ENCODE results near the gene GPC5. TPM values are rescaled to one million over a fixed set of nuclear protein-coding genes. Genes with fewer than 3 reads are reported as not detected.

Gene GPC5
- total RNA-seq, 1 donor from 2014 or later: 10.2 TPM

GRCh38 chr13:91878491-91878890 is 480.1 kb downstream of the GPC5 start:
- TF ChIP-seq CTCF (IDR thresholded peaks at IDR 0.05; ENCODE audit: partially characterized antibody, unreplicated experiment): no peak
- H3K27me3 Mint-ChIP-seq (ENCODE audit: unreplicated experiment): no peaks in the 10 kb centered on the region
- H3K27ac Mint-ChIP-seq (ENCODE audit: unreplicated experiment): no peak overlapping the region
- no peak for DNase-seq
- no peak overlapping the region for H3K4me3 Mint-ChIP-seq (ENCODE audit: unreplicated experiment)
- peaks cover 3% of the 10 kb centered on the region for H3K4me1 Mint-ChIP-seq (ENCODE audit: low read depth, unreplicated experiment)
- no peaks in the 10 kb centered on the region for H3K36me3 Mint-ChIP-seq (ENCODE audit: unreplicated experiment)
- peaks cover 2% of the 10 kb centered on the region for H3K9me3 Mint-ChIP-seq (ENCODE audit: unreplicated experiment)

- no peak for TF ChIP-seq CTCF (IDR thresholded peaks at IDR 0.05; ENCODE audit: partially characterized antibody, unreplicated experiment)
- Mint-ChIP-seq H3K36me3 (ENCODE audit: unreplicated experiment) (no peaks in the 10 kb centered on the region), H3K4me1 (ENCODE audit: low read depth, unreplicated experiment) (peaks cover 3% of the 10 kb centered on the region), H3K27me3 (ENCODE audit: unreplicated experiment) (no peaks in the 10 kb centered on the region), H3K27ac (ENCODE audit: unreplicated experiment) (no peak overlapping the region), H3K9me3 (ENCODE audit: unreplicated experiment) (peaks cover 2% of the 10 kb centered on the region), H3K4me3 (ENCODE audit: unreplicated experiment) (no peak overlapping the region)
- DNase-seq: no peak
Measured at GRCh38 chr13:91879360-91879759, 480.9 kb downstream of the GPC5 start.

GRCh38 chr13:91882918-91883317 is 484.5 kb downstream of the GPC5 start:
- Mint-ChIP-seq H3K36me3 (ENCODE audit: unreplicated experiment) (no peaks in the 10 kb centered on the region), H3K9me3 (ENCODE audit: unreplicated experiment) (no peaks in the 10 kb centered on the region), H3K27ac (ENCODE audit: unreplicated experiment) (no peak overlapping the region), H3K27me3 (ENCODE audit: unreplicated experiment) (no peaks in the 10 kb centered on the region), H3K4me1 (ENCODE audit: low read depth, unreplicated experiment) (peaks cover 3% of the 10 kb centered on the region), H3K4me3 (ENCODE audit: unreplicated experiment) (no peak overlapping the region)
- no peak for DNase-seq
- no peak for TF ChIP-seq CTCF (IDR thresholded peaks at IDR 0.05; ENCODE audit: partially characterized antibody, unreplicated experiment)

GRCh38 chr13:91889641-91890040 is 491.2 kb downstream of the GPC5 start:
- Mint-ChIP-seq H3K27me3 (ENCODE audit: unreplicated experiment) (no peaks in the 10 kb centered on the region), H3K9me3 (ENCODE audit: unreplicated experiment) (no peaks in the 10 kb centered on the region), H3K36me3 (ENCODE audit: unreplicated experiment) (no peaks in the 10 kb centered on the region), H3K27ac (ENCODE audit: unreplicated experiment) (no peak overlapping the region), H3K4me1 (ENCODE audit: low read depth, unreplicated experiment) (no peaks in the 10 kb centered on the region), H3K4me3 (ENCODE audit: unreplicated experiment) (no peak overlapping the region)
- no peak for TF ChIP-seq CTCF (IDR thresholded peaks at IDR 0.05; ENCODE audit: partially characterized antibody, unreplicated experiment)
- DNase-seq: no peak

- H3K27me3 Mint-ChIP-seq (ENCODE audit: unreplicated experiment): no peaks in the 10 kb centered on the region
- no peaks in the 10 kb centered on the region for H3K36me3 Mint-ChIP-seq (ENCODE audit: unreplicated experiment)
- no peak for TF ChIP-seq CTCF (IDR thresholded peaks at IDR 0.05; ENCODE audit: partially characterized antibody, unreplicated experiment)
- no peaks in the 10 kb centered on the region for H3K4me1 Mint-ChIP-seq (ENCODE audit: low read depth, unreplicated experiment)
- DNase-seq: no peak
- H3K27ac Mint-ChIP-seq (ENCODE audit: unreplicated experiment): no peak overlapping the region
- H3K4me3 Mint-ChIP-seq (ENCODE audit: unreplicated experiment): no peak overlapping the region
- no peaks in the 10 kb centered on the region for H3K9me3 Mint-ChIP-seq (ENCODE audit: unreplicated experiment)
Measured at GRCh38 chr13:91891141-91891540, 492.7 kb downstream of the GPC5 start.

Data from glutamatergic neuron (in vitro differentiated cells).